Tibial nerve (tissue), 4 donors: ENCODE results near the gene PCP4. TPM values are rescaled to one million over a fixed set of nuclear protein-coding genes. Genes with fewer than 3 reads are reported as not detected.

Source experiments
- DNase-seq, 2 donors: peaks; one replicate each; pipeline ENCODE4 v3.0.0-alpha.2; 2019; ENCODE audit warnings: low spot score in 2 of 2
- H3K27ac ChIP-seq, 4 donors: fragments of 200-600 bp; sonication (generic) in 3 of 4; one replicate each; pipeline ENCODE4 v1.5.1; 2017 to 2019; ENCODE audit warnings: mild to moderate bottlenecking in 1 of 4
- H3K27me3 ChIP-seq, 2 donors: fragments of 200-600 bp; sonication (generic) in 1 of 2; one replicate each; pipeline versions ENCODE4 v1.5.1 to v1.6.0; 2017 to 2019
- H3K36me3 ChIP-seq, 3 donors: fragments of 200-600 bp; sonication (generic); one replicate each; pipeline ENCODE4 v1.5.1; 2018 to 2019
- H3K4me1 ChIP-seq, 4 donors: fragments of 200-600 bp; sonication (generic) in 3 of 4; one replicate each; pipeline ENCODE4 v1.5.1; 2017 to 2019
- H3K4me3 ChIP-seq, 4 donors: fragments of 200-600 bp; sonication (generic) in 3 of 4; one replicate each; pipeline ENCODE4 v1.5.1; 2017 to 2019; ENCODE audit warnings: mild to moderate bottlenecking in 1 of 4, moderate library complexity in 1 of 4
- H3K9me3 ChIP-seq, 4 donors: fragments of 200-600 bp; sonication (generic) in 3 of 4; one replicate each; pipeline ENCODE4 v1.5.1; 2017 to 2019
- CTCF ChIP-seq, 5 experiments: fragments of 200-600 bp in 3 of 5; fragments of 450-650 bp in 2 of 5; sonication (generic) in 3 of 5; IDR thresholded peaks; one replicate each; pipeline ENCODE4 v1.5.1; 2016 to 2019; ENCODE audit warnings: antibody characterized with exemption in 5 of 5, mild to moderate bottlenecking in 3 of 5, moderate library complexity in 2 of 5
- EP300 ChIP-seq, 2 donors: sonication (generic); formaldehyde crosslinking; IDR thresholded peaks; one replicate each; pipeline ENCODE4 v1.6.1; 2017; ENCODE audit warnings: antibody characterized with exemption in 2 of 2, mild to moderate bottlenecking in 1 of 2
- POLR2A ChIP-seq, 2 donors: fragments of 450-650 bp; IDR thresholded peaks; one replicate each; pipeline ENCODE4 v1.6.1; 2017; ENCODE audit warnings: antibody characterized with exemption in 2 of 2, mild to moderate bottlenecking in 2 of 2, moderate library complexity in 2 of 2
- WGBS, 2 donors: methylation state at CpG; one replicate each; pipeline ENCODE4 v1.1.5; 2018; 5-methylcytosine and 5-hydroxymethylcytosine counted together
- total RNA-seq, 4 donors: library from RNA; depleted of rRNA; stranded (reverse); fragments of >200 nt; gene quantifications; one replicate each; pipeline ENCODE4 v1.1.0, GENCODE V29; 2016

Gene PCP4
- total RNA-seq, 4 donors from 2014 or later = 13.5 TPM; not detected in 3

GRCh38 chr21:39837861-39838359, 29.3 kb upstream of the PCP4 start:
- no peak overlapping the region for H3K27ac ChIP-seq
- DNase-seq = no peak
- H3K9me3 ChIP-seq = no peaks in the 10 kb centered on the region
- H3K27me3 ChIP-seq = no peaks in the 10 kb centered on the region
- H3K4me3 ChIP-seq = no peak overlapping the region
- H3K36me3 ChIP-seq = no peaks in the 10 kb centered on the region
- 57 to 60% methylated on average over 4 of the region's 4 CpGs for WGBS, 2 donors
- TF ChIP-seq POLR2A (IDR thresholded peaks at IDR 0.05) = no peak
- no peak for TF ChIP-seq EP300 (IDR thresholded peaks at IDR 0.05)
- no peak for TF ChIP-seq CTCF (IDR thresholded peaks at IDR 0.05)
- no peaks in the 10 kb centered on the region for H3K4me1 ChIP-seq

GRCh38 chr21:39840373-39841097, 26.7 kb upstream of the PCP4 start:
- H3K4me1 ChIP-seq = no peaks in the 10 kb centered on the region
- 72 to 78% methylated on average over 22 of the region's 22 CpGs for WGBS, 2 donors
- H3K27ac ChIP-seq = no peak overlapping the region
- no peak for TF ChIP-seq POLR2A (IDR thresholded peaks at IDR 0.05)
- no peak for TF ChIP-seq CTCF (IDR thresholded peaks at IDR 0.05)
- TF ChIP-seq EP300 (IDR thresholded peaks at IDR 0.05) = no peak
- H3K4me3 ChIP-seq = no peak overlapping the region
- no peaks in the 10 kb centered on the region for H3K9me3 ChIP-seq
- no peaks in the 10 kb centered on the region for H3K27me3 ChIP-seq
- DNase-seq = no peak
- H3K36me3 ChIP-seq = no peaks in the 10 kb centered on the region

GRCh38 chr21:39842741-39843459, 24.3 kb upstream of the PCP4 start:
- WGBS, 2 donors = 69 to 76% methylated on average over 14 of the region's 14 CpGs
- DNase-seq = no peak

GRCh38 chr21:39843483-39843882, 23.8 kb upstream of the PCP4 start:
- 84 to 89% methylated on average over 4 of the region's 4 CpGs for WGBS, 2 donors
- Histone ChIP-seq H3K36me3 (no peaks in the 10 kb centered on the region), H3K4me3 (no peak overlapping the region), H3K9me3 (peaks cover 0 to 4% (median 0%) of the 10 kb centered on the region in 4 donors), H3K27me3 (no peaks in the 10 kb centered on the region), H3K27ac (no peak overlapping the region), H3K4me1 (no peaks in the 10 kb centered on the region)
- DNase-seq = no peak
- TF ChIP-seq POLR2A (IDR thresholded peaks at IDR 0.05) = no peak
- TF ChIP-seq CTCF (IDR thresholded peaks at IDR 0.05) = no peak
- no peak for TF ChIP-seq EP300 (IDR thresholded peaks at IDR 0.05)

More at GRCh38 chr21:39842741-39843459, 24.3 kb upstream of the PCP4 start:
- Histone ChIP-seq H3K27me3 (no peaks in the 10 kb centered on the region), H3K4me3 (no peak overlapping the region), H3K4me1 (no peaks in the 10 kb centered on the region), H3K9me3 (peaks cover 0 to 4% (median 0%) of the 10 kb centered on the region in 4 donors), H3K36me3 (no peaks in the 10 kb centered on the region), H3K27ac (no peak overlapping the region)
- TF ChIP-seq CTCF (IDR thresholded peaks at IDR 0.05) (no peak), EP300 (IDR thresholded peaks at IDR 0.05) (no peak), POLR2A (IDR thresholded peaks at IDR 0.05) (no peak)

GRCh38 chr21:39843916-39844315, 23.3 kb upstream of the PCP4 start:
- 84 to 88% methylated on average over 5 of the region's 5 CpGs for WGBS, 2 donors
- no peak for DNase-seq
- H3K4me3 ChIP-seq = no peak overlapping the region
- peaks cover 0 to 4% (median 0%) of the 10 kb centered on the region in 4 donors for H3K9me3 ChIP-seq
- H3K36me3 ChIP-seq = no peaks in the 10 kb centered on the region
- no peaks in the 10 kb centered on the region for H3K4me1 ChIP-seq
- H3K27me3 ChIP-seq = no peaks in the 10 kb centered on the region
- H3K27ac ChIP-seq = no peak overlapping the region
- TF ChIP-seq EP300 (IDR thresholded peaks at IDR 0.05) (no peak), POLR2A (IDR thresholded peaks at IDR 0.05) (no peak), CTCF (IDR thresholded peaks at IDR 0.05) (no peak)
